Ovary (tissue), 9 donors: ENCODE results near the gene MED27. TPM values are rescaled to one million over a fixed set of nuclear protein-coding genes. Genes with fewer than 3 reads are reported as not detected.
"Not testable (repeated sequence)": the region's sequence is repeated elsewhere in the genome, so short reads cannot be mapped to it uniquely, and the experiment has no call there.

Experiments
- DNase-seq, 5 donors: peaks; one replicate each; pipeline ENCODE4 v3.0.0-alpha.2; 2019 to 2020
- H3K27ac ChIP-seq, 2 donors: fragments of 200-600 bp; one replicate each; pipeline versions ENCODE4 v1.5.1 to v1.8.0; 2019 to 2022
- H3K27me3 ChIP-seq: fragments of 200-600 bp; one replicate; pipeline ENCODE4 v1.8.0; 2022
- H3K36me3 ChIP-seq: fragments of 200-600 bp; sonication (generic); one replicate; pipeline ENCODE4 v1.5.1; 2019
- H3K4me1 ChIP-seq: one replicate; pipeline ENCODE4 v1.8.1; 2013; ENCODE audit warnings: mild to moderate bottlenecking, moderate library complexity; ENCODE audit not compliant: insufficient read depth
- H3K4me3 ChIP-seq: fragments of 200-600 bp; sonication (generic); one replicate; pipeline ENCODE4 v1.5.1; 2017
- H3K9me3 ChIP-seq, 2 donors: fragments of 200-600 bp in 1 of 2; sonication (generic) in 1 of 2; one replicate each; pipeline versions ENCODE4 v1.5.1 to v1.8.1; 2013 to 2019; ENCODE audit warnings: mild to moderate bottlenecking in 1 of 2, moderate library complexity in 1 of 2
- CTCF ChIP-seq, 3 donors: fragments of 450-650 bp in 2 of 3; fragments of 200-600 bp in 1 of 3; IDR thresholded peaks; one replicate each; pipeline versions ENCODE4 v1.5.1 to v1.8.0; 2016 to 2022; ENCODE audit warnings: antibody characterized with exemption in 3 of 3, mild to moderate bottlenecking in 1 of 3
- EP300 ChIP-seq: sonication (generic); formaldehyde crosslinking; IDR thresholded peaks from one replicate; pipeline ENCODE4 v1.6.1; 2017; ENCODE audit warnings: antibody characterized with exemption
- POLR2A ChIP-seq: fragments of 450-650 bp; IDR thresholded peaks from one replicate; pipeline ENCODE4 v1.6.1; 2017; ENCODE audit warnings: antibody characterized with exemption, mild to moderate bottlenecking, moderate library complexity
- WGBS, 3 donors: extraction: QIAGEN DNeasy Blood & Tissue Kit in 1 of 3; methylation state at CpG; one replicate each; pipeline versions ENCODE4 v1.1.5 to v1.1.7; 2013 to 2017; 5-methylcytosine and 5-hydroxymethylcytosine counted together
- intact Hi-C, 4 donors: fragments of 100-400 bp; cut with DNase I; formaldehyde crosslinking; loops; one replicate each; pipeline versions ENCODE4 v1.11.0 to v1.15.1; 2022 to 2023
- polyA plus RNA-seq, 2 donors: library from polyadenylated mRNA; stranded (reverse); fragments of 200-250 nt in 1 of 2; fragments of 350-450 nt in 1 of 2; fragmentation: Illumina TruSeq in 1 of 2; extraction: RNeasy Lipid Tissue Mini Kit (QIAGEN cat#74804) in 1 of 2; gene quantifications; one replicate each; pipeline ENCODE4 v1.2.3, GENCODE V29; 2013 to 2014
- total RNA-seq, 7 donors: library from RNA; depleted of rRNA in 2 of 7; stranded (reverse); fragments of >200 nt in 2 of 7; fragmentation: NEBNext Ultra II Directional in 3 of 7; extraction: Animal tissue kit (Norgen Biotek cat#: 25700) in 3 of 7; gene quantifications; one replicate each; pipeline versions ENCODE4 v1.1.0 to v1.2.4, GENCODE V29; 2016 to 2023
- donor health status: DM: no; HTN: no; CAD: no; lungs with moderate emphysema.
- donor health status: DM: no; HTN: no; CAD: no.
- donor health status: Bipolar disorder and iron deficiency.
- donor health status: DM: yes; HTN: yes; CAD: no.
- donor health status: DM: no; HTN: no; CAD: no.
- donor health status: DM: yes; HTN: yes; CAD: no.

The MED27 gene
- total and polyA plus RNA-seq, 9 donors = 7.6 to 24.9 (median 17.4) TPM

- TF ChIP-seq EP300 (no peak), POLR2A (no peak), CTCF (IDR thresholded peaks at IDR 0.05) (no peak)
- Histone ChIP-seq H3K4me3 (no peak overlapping the region), H3K9me3 (no peaks in the 10 kb centered on the region), H3K27ac (no peak overlapping the region), H3K36me3 (no peaks in the 10 kb centered on the region), H3K4me1 (peaks cover 1% of the 10 kb centered on the region), H3K27me3 (no peaks in the 10 kb centered on the region)
- no peak for DNase-seq
- intact Hi-C loops = no loop called here
- 96 to 97% (median 96%) methylated on average over 4 of the region's 4 CpGs for WGBS, 3 donors
These were observed 155.9 kb downstream of the MED27 start for GRCh38 chr9:131923766-131924165.

GRCh38 chr9:131923132-131923671 lies 156.5 kb downstream of the MED27 start:
- Histone ChIP-seq H3K27me3 (no peaks in the 10 kb centered on the region), H3K4me1 (peaks cover 1% of the 10 kb centered on the region), H3K9me3 (no peaks in the 10 kb centered on the region), H3K27ac (no peak overlapping the region), H3K36me3 (no peaks in the 10 kb centered on the region), H3K4me3 (no peak overlapping the region)
- intact Hi-C loops = no loop called here
- TF ChIP-seq CTCF (IDR thresholded peaks at IDR 0.05) (no peak), EP300 (no peak), POLR2A (no peak)
- no peak for DNase-seq
- 91 to 94% (median 92%) methylated on average over 3 of the region's 3 CpGs for WGBS, 3 donors

GRCh38 chr9:131921635-131922034 lies 158.0 kb downstream of the MED27 start:
- intact Hi-C loops, H3K4me3 ChIP-seq, H3K36me3 ChIP-seq, H3K27ac ChIP-seq, H3K27me3 ChIP-seq, H3K9me3 ChIP-seq, H3K4me1 ChIP-seq, DNase-seq: not testable (repeated sequence)
- WGBS, 3 donors = 95 to 96% (median 96%) methylated on average over 5 of the region's 5 CpGs

- Histone ChIP-seq H3K27ac (no peak overlapping the region), H3K27me3 (no peaks in the 10 kb centered on the region), H3K9me3 (no peaks in the 10 kb centered on the region), H3K36me3 (no peaks in the 10 kb centered on the region), H3K4me3 (no peak overlapping the region), H3K4me1 (peaks cover 1% of the 10 kb centered on the region)
- intact Hi-C loops = no loop called here
- no peak for TF ChIP-seq POLR2A
- no peak for TF ChIP-seq EP300
- no peak for TF ChIP-seq CTCF (IDR thresholded peaks at IDR 0.05)
- DNase-seq = no peak
- WGBS, 3 donors = 41 to 66% (median 58%) methylated on average over 1 of the region's 1 CpG
These were observed 160.5 kb downstream of the MED27 start for GRCh38 chr9:131919216-131919615.

GRCh38 chr9:131918481-131918880 lies 161.2 kb downstream of the MED27 start:
- Histone ChIP-seq H3K4me1 (peaks cover 1% of the 10 kb centered on the region), H3K27me3 (no peaks in the 10 kb centered on the region), H3K9me3 (no peaks in the 10 kb centered on the region), H3K36me3 (no peaks in the 10 kb centered on the region), H3K27ac (no peak overlapping the region), H3K4me3 (no peak overlapping the region)
- 75 to 80% (median 77%) methylated on average over 5 of the region's 5 CpGs for WGBS, 3 donors
- no peak for DNase-seq
- TF ChIP-seq POLR2A (no peak), EP300 (no peak), CTCF (IDR thresholded peaks at IDR 0.05) (no peak)
- intact Hi-C loops = no loop called here
